H1 (cell line): ENCODE results near the gene METTL18. TPM values are rescaled to one million over a fixed set of nuclear protein-coding genes. Genes with fewer than 3 reads are reported as not detected.
A peak's percentile ranks its signal among the peaks of the same experiment; 100 is the strongest.

ENCODE experiments used
- CTCF ChIA-PET: fragments of 300-600 bp; sonication (Branson Sonifier 250); formaldehyde crosslinking; loops from one replicate; lab custom pipeline; 2021; ENCODE audit not compliant: partially characterized antibody; lab: Charles Lee
- POLR2A ChIA-PET: fragments of 300-600 bp; sonication (Branson Sonifier 250); formaldehyde crosslinking; loops from one replicate; lab custom pipeline; 2021; ENCODE audit warnings: inconsistent platforms; ENCODE audit not compliant: partially characterized antibody; lab: Charles Lee
- DNase-seq, 2 experiments: peaks; one replicate each; pipeline versions ENCODE4 v3.0.0 to v3.0.0-alpha.2; 2010 to 2022; ENCODE audit warnings: low spot score in 2 of 2, low read depth in 1 of 2, mixed read lengths in 1 of 2
- FAIRE-seq: peaks from 2 replicates; lab custom pipeline; 2011; peaks lifted over from hg19 to GRCh38; lab: Jason Lieb, UNC
- H2AFZ ChIP-seq: 2 replicates; pipeline ENCODE4 v1.8.1; 2012; ENCODE audit warnings: low read length, inconsistent platforms
- H2AK5ac ChIP-seq: 2 replicates; pipeline ENCODE4 v1.6.1; 2013; ENCODE audit warnings: low read depth, low read length
- H2BK120ac ChIP-seq: replicated peaks from 2 replicates; pipeline ENCODE3; 2013; ENCODE audit warnings: low read depth, low read length, inconsistent platforms
- H2BK12ac ChIP-seq: 2 replicates; pipeline ENCODE4 v1.6.1; 2013; ENCODE audit warnings: low read depth, low read length
- H2BK15ac ChIP-seq: 2 replicates; pipeline ENCODE4 v1.6.1; 2013; ENCODE audit warnings: low read length
- H2BK20ac ChIP-seq: 2 replicates; pipeline ENCODE4 v1.6.1; 2013; ENCODE audit warnings: low read length
- H2BK5ac ChIP-seq: 2 replicates; pipeline ENCODE4 v1.6.1; 2013; ENCODE audit warnings: low read depth, low read length
- H3K14ac ChIP-seq: 2 replicates; pipeline ENCODE4 v1.6.1; 2013; ENCODE audit warnings: inconsistent platforms; ENCODE audit not compliant: insufficient read length
- H3K18ac ChIP-seq: 2 replicates; pipeline ENCODE4 v1.6.1; 2013; ENCODE audit warnings: low read length; ENCODE audit errors: extremely low read depth
- H3K23ac ChIP-seq: 2 replicates; pipeline ENCODE4 v1.6.1; 2013; ENCODE audit warnings: inconsistent platforms; ENCODE audit not compliant: insufficient read length
- H3K23me2 ChIP-seq: 2 replicates; pipeline ENCODE4 v1.6.1; 2013; ENCODE audit warnings: low read depth, low read length
- H3K27ac ChIP-seq: 2 replicates; pipeline ENCODE4 v1.6.1; 2011; ENCODE audit warnings: low read depth, low read length, inconsistent platforms
- H3K27me3 ChIP-seq, 4 experiments: replicated peaks in 1 of 4; 1 replicate in 1 of 4; 2 replicates in 3 of 4; pipeline versions ENCODE4 v1.6.1 to v1.8.1; 2011 to 2013; ENCODE audit warnings: low read length in 3 of 4, mild to moderate bottlenecking in 3 of 4, inconsistent platforms in 2 of 4, mixed read lengths in 2 of 4, moderate library complexity in 1 of 4; ENCODE audit not compliant: control insufficient read depth in 3 of 4, insufficient read depth in 3 of 4; ENCODE audit errors: extremely low read depth in 1 of 4
- H3K36me3 ChIP-seq, 4 experiments: 2 replicates each; pipeline versions ENCODE4 v1.6.1 to v1.8.1; 2011 to 2013; ENCODE audit warnings: mild to moderate bottlenecking in 4 of 4, low read length in 3 of 4, moderate library complexity in 2 of 4, control low read depth in 1 of 4, inconsistent platforms in 1 of 4; ENCODE audit not compliant: insufficient read depth in 4 of 4, control insufficient read depth in 2 of 4
- H3K4ac ChIP-seq: replicated peaks from 2 replicates; pipeline ENCODE3; 2013; ENCODE audit warnings: low read length, low read depth, mixed read lengths, inconsistent platforms; ENCODE audit not compliant: insufficient read length
- H3K4me1 ChIP-seq, 4 experiments: replicated peaks in 1 of 4; 1 replicate in 1 of 4; 2 replicates in 3 of 4; pipeline versions ENCODE4 v1.6.1 to v1.8.1; 2011 to 2013; ENCODE audit warnings: low read length in 3 of 4, inconsistent platforms in 2 of 4, mixed read lengths in 1 of 4; ENCODE audit not compliant: insufficient read depth in 4 of 4, control insufficient read depth in 3 of 4
- H3K4me2 ChIP-seq, 2 experiments: 2 replicates each; pipeline versions ENCODE4 v1.6.1 to v1.8.1; 2011 to 2013; ENCODE audit warnings: low read depth in 2 of 2, low read length in 2 of 2, control low read depth in 1 of 2, inconsistent platforms in 1 of 2, mild to moderate bottlenecking in 1 of 2; ENCODE audit not compliant: insufficient read depth in 1 of 2
- H3K4me3 ChIP-seq, 4 experiments: fragments of 200-600, 300-600 bp in 1 of 4; sonication (generic), shearing (Covaris generic), sonication (Bioruptor Twin) in 1 of 4; 2 replicates each; pipeline versions ENCODE4 v1.5.1 to v1.8.1; 2011 to 2016; ENCODE audit warnings: low read length in 4 of 4, low read depth in 3 of 4, control low read depth in 2 of 4, inconsistent platforms in 2 of 4, mild to moderate bottlenecking in 2 of 4, mixed read lengths in 1 of 4, moderate library complexity in 1 of 4; ENCODE audit not compliant: insufficient read depth in 2 of 4; ENCODE audit errors: extremely low read depth in 1 of 4
- H3K56ac ChIP-seq: replicated peaks from 2 replicates; pipeline ENCODE3; 2013; ENCODE audit warnings: low read depth, mild to moderate bottlenecking, mixed read lengths, low read length, inconsistent platforms; ENCODE audit not compliant: insufficient read length
- H3K79me1 ChIP-seq: 2 replicates; pipeline ENCODE4 v1.6.1; 2013; ENCODE audit warnings: low read depth, low read length, control low read depth
- H3K79me2 ChIP-seq, 2 experiments: 2 replicates each; pipeline versions ENCODE4 v1.6.1 to v1.8.1; 2012 to 2013; ENCODE audit warnings: low read length in 2 of 2, mild to moderate bottlenecking in 2 of 2, inconsistent platforms in 1 of 2; ENCODE audit not compliant: insufficient read depth in 2 of 2, control insufficient read depth in 1 of 2
- H3K9ac ChIP-seq, 4 experiments: replicated peaks in 1 of 4; 1 replicate in 1 of 4; 2 replicates in 3 of 4; pipeline versions ENCODE4 v1.6.1 to v1.8.1; 2011 to 2013; ENCODE audit warnings: low read depth in 3 of 4, low read length in 3 of 4, control low read depth in 2 of 4, mild to moderate bottlenecking in 2 of 4, moderate library complexity in 2 of 4, inconsistent platforms in 1 of 4; ENCODE audit errors: extremely low read depth in 1 of 4
- H3K9me3 ChIP-seq, 2 experiments: 2 replicates each; pipeline versions ENCODE4 v1.6.1 to v1.8.1; 2012 to 2013; ENCODE audit warnings: mild to moderate bottlenecking in 2 of 2, moderate library complexity in 2 of 2, control low read depth in 1 of 2, inconsistent platforms in 1 of 2, low read depth in 1 of 2, low read length in 1 of 2, mixed read lengths in 1 of 2; ENCODE audit not compliant: insufficient read depth in 2 of 2
- H4K20me1 ChIP-seq, 2 experiments: replicated peaks in 1 of 2; 2 replicates each; pipeline versions ENCODE3 to v1.8.1; 2011 to 2013; ENCODE audit warnings: inconsistent platforms in 2 of 2, low read length in 2 of 2, mild to moderate bottlenecking in 1 of 2; ENCODE audit not compliant: insufficient read depth in 2 of 2, control insufficient read depth in 1 of 2
- H4K5ac ChIP-seq: 2 replicates; pipeline ENCODE4 v1.6.1; 2013; ENCODE audit warnings: low read length, low read depth, mixed read lengths, inconsistent platforms; ENCODE audit not compliant: insufficient read length
- H4K8ac ChIP-seq: 2 replicates; pipeline ENCODE4 v1.8.0; 2013; ENCODE audit warnings: mild to moderate bottlenecking, moderate library complexity, low read length, inconsistent platforms; ENCODE audit not compliant: insufficient read depth; ENCODE audit errors: extremely low read depth
- H4K91ac ChIP-seq: replicated peaks from 2 replicates; pipeline ENCODE3; 2013; ENCODE audit warnings: low read length, mixed read lengths, inconsistent platforms; ENCODE audit not compliant: insufficient read length
- ASH2L ChIP-seq: fragments of 200-600, 300-600 bp; sonication (generic); IDR thresholded peaks from one replicate; pipeline ENCODE4 v1.7.1; 2017; ENCODE audit warnings: low read length
- CTBP2 ChIP-seq: IDR thresholded peaks from 2 replicates; pipeline ENCODE4 v1.7.0; 2011; ENCODE audit warnings: borderline replicate concordance, mild to moderate bottlenecking, moderate library complexity, mixed read lengths, low read length; ENCODE audit not compliant: insufficient read depth, insufficient read length
- EGR1 ChIP-seq: IDR thresholded peaks from 2 replicates; pipeline ENCODE4 v1.6.1; 2011; ENCODE audit warnings: low read depth, low read length, borderline replicate concordance
- RFX5 ChIP-seq: IDR thresholded peaks from 2 replicates; pipeline ENCODE4 v1.6.1; 2011; ENCODE audit warnings: low read depth, low read length, improper control_type of control experiment, borderline replicate concordance
- SIN3A ChIP-seq, 2 experiments: IDR thresholded peaks in 1 of 2; conservative IDR thresholded peaks in 1 of 2; 2 replicates each; pipeline ENCODE4 v1.6.1; 2011 to 2012; ENCODE audit warnings: low read length in 2 of 2, improper control_type of control experiment in 1 of 2, low read depth in 1 of 2, mild to moderate bottlenecking in 1 of 2
- SP2 ChIP-seq: IDR thresholded peaks from 2 replicates; pipeline ENCODE4 v1.6.1; 2012; ENCODE audit warnings: mild to moderate bottlenecking, low read length, inconsistent platforms
- SP4 ChIP-seq: IDR thresholded peaks from 2 replicates; pipeline ENCODE4 v1.6.1; 2012; ENCODE audit warnings: low read length, inconsistent platforms
- TBP ChIP-seq: IDR thresholded peaks from 2 replicates; pipeline ENCODE4 v1.6.1; 2011; ENCODE audit warnings: low read depth, low read length, improper control_type of control experiment
- WGBS, 2 experiments: shearing (Covaris generic) in 1 of 2; methylation state at CpG; one replicate each; pipeline versions ENCODE4 v1.1.6 to v1.1.7; 2013 to 2015; ENCODE audit warnings: low lambda C conversion rate in 2 of 2, mixed read lengths in 2 of 2, inconsistent platforms in 1 of 2, low coverage in 1 of 2, missing lambda C conversion rate in 1 of 2; ENCODE audit not compliant: insufficient replicate concordance in 2 of 2, insufficient coverage in 1 of 2, insufficient read length in 1 of 2; ENCODE audit errors: extremely low coverage in 1 of 2, missing lambda C conversion rate in 1 of 2; 5-methylcytosine and 5-hydroxymethylcytosine counted together
- polyA plus RNA-seq, 7 experiments: library from polyadenylated mRNA; depleted of rRNA in 3 of 7; stranded (reverse) in 5 of 7; unstranded in 2 of 7; fragments of >200 nt in 5 of 7; fragments of 200-250 nt in 2 of 7; gene quantifications; 1 replicate in 5 of 7; 2 replicates in 1 of 7; 4 replicates in 1 of 7; pipeline versions ENCODE4 v1.2.1 to v1.2.3, GENCODE V29; 2011 to 2013; ENCODE audit warnings: missing spikeins in 2 of 7, mixed read lengths in 2 of 7
- total RNA-seq: library from RNA; stranded (reverse); fragmentation: NEBNext Ultra II Directional; extraction: Animal tissue kit (Norgen Biotek cat#: 25700); gene quantifications from 2 replicates; pipeline ENCODE4 v1.2.1, GENCODE V29; 2021

Gene METTL18
- total and polyA plus RNA-seq, 2 of the 8 experiments (the other 6 are each of a cell fraction or from before 2014, with no cell fraction given): 1.4 to 7.6 TPM

DNA sequence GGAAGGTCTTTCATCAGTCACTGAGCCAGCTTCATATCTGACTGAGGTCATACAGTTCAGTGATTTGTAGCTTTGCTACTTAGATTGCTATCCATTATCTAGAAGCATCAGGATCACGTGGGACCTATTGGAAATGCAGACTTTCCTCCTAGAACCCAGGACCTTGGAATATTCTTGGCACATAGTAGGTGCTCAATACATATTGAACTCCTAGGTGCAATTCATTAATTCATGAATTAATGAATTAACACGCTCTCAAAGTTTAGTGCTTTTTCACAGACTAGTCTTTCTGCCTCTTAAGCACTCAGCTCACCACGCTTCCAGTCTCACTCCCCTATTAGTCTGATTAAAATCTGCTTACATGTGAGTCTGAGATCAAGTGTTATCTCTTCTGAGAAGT is 12.1 kb downstream of the METTL18 start:
- Histone ChIP-seq H3K18ac (no peak overlapping the region), H3K4me3 (no peak overlapping the region), H2AFZ (no peak overlapping the region), H4K5ac (no peak overlapping the region), H2BK20ac (0 out of 2 replicates have a peak overlapping the region, but pooled peaks have one; percentile 35), H3K4me2 (no peak overlapping the region), H3K56ac (no peak overlapping the region), H3K27ac (no peak overlapping the region), H3K9ac (no peak overlapping the region), H3K9me3 (no peaks in the 10 kb centered on the region), H2AK5ac (no peak overlapping the region), H3K4me1 (peaks cover 0 to 17% (median 8%) of the 10 kb centered on the region in 4 experiments; a peak in 5 of 7 replicates), H4K20me1 (no peaks in the 10 kb centered on the region), H2BK5ac (no peak overlapping the region), H3K36me3 (no peaks in the 10 kb centered on the region), H3K79me1 (no peaks in the 10 kb centered on the region), H3K4ac (no peak overlapping the region), H2BK120ac (no peak overlapping the region), H3K14ac (no peak overlapping the region), H3K23me2 (no peaks in the 10 kb centered on the region), H3K23ac (no peak overlapping the region), H3K27me3 (no peaks in the 10 kb centered on the region), H4K91ac (no peak overlapping the region), H3K79me2 (no peaks in the 10 kb centered on the region), H4K8ac (no peak overlapping the region), H2BK15ac (no peak overlapping the region), H2BK12ac (no peak overlapping the region)
- POLR2A ChIA-PET: interaction anchor here (2.1 kb wide), 1 partner anchor 11 kb away, joined by 5 read pairs; no protein-coding TSS in a partner anchor
- FAIRE-seq: no peak
- WGBS, 2 experiments: 89% methylated on average over 3 of the region's 3 CpGs; no CpG with 5 or more reads in 1 of the 2 experiments
- no peak for TF ChIP-seq SP4
- no peak for TF ChIP-seq ASH2L
- no peak for TF ChIP-seq CTBP2
- TF ChIP-seq RFX5: no peak
- no peak for TF ChIP-seq TBP
- TF ChIP-seq EGR1: no peak
- no peak for TF ChIP-seq SIN3A (conservative IDR thresholded peaks at IDR 0.05 in 1 of 2, IDR thresholded peaks at IDR 0.05 in 1 of 2; ENCODE audit: low read depth in 1 of 2, low read length in 2 of 2)
- no peak for TF ChIP-seq SP2
- no peak for DNase-seq
- CTCF ChIA-PET: interaction anchor here (1.2 to 2.0 kb wide), 4 partner anchors 11 to 70 kb away, joined by 3 to 8 read pairs (median 4); no protein-coding TSS in a partner anchor
